GM23248 (cell line): ENCODE data around the gene DENND1A.

ENCODE experiments used
- EZH2 ChIP-seq: fragments of 200-600 bp; sonication (generic); IDR thresholded peaks from 2 replicates; pipeline ENCODE4 v1.6.1; 2018; ENCODE audit warnings: antibody characterized with exemption, mild to moderate bottlenecking; ENCODE audit not compliant: insufficient read depth, poor library complexity, severe bottlenecking
- EZH2phosphoT487 ChIP-seq: fragments of 200-600 bp; sonication (generic); IDR thresholded peaks from 2 replicates; pipeline ENCODE4 v1.6.1; 2018; ENCODE audit warnings: antibody characterized with exemption, moderate library complexity, mild to moderate bottlenecking, low read depth; ENCODE audit not compliant: insufficient read depth

- TF ChIP-seq EZH2 (no peak), EZH2phosphoT487 (no peak)
Observed at GRCh38 chr9:123866497-123866896, 63.4 kb downstream of the DENND1A start.
